NB4 (cell line): Measurements from ENCODE around the gene RNF175.

Experiments used
- MAX ChIP-seq: IDR thresholded peaks from 2 replicates; pipeline ENCODE4 v1.6.1; 2011; ENCODE audit warnings: low read depth, low read length
- MYC ChIP-seq: IDR thresholded peaks from 2 replicates; pipeline ENCODE4 v1.6.1; 2011; ENCODE audit warnings: low read depth, low read length
- POLR2A ChIP-seq: IDR thresholded peaks from 2 replicates; pipeline ENCODE4 v1.6.1; 2011; ENCODE audit warnings: mild to moderate bottlenecking; ENCODE audit not compliant: insufficient read length; ENCODE audit errors: extremely low read depth
- TF ChIP-seq, protein P1 (sequence below): IDR thresholded peaks from one replicate; pipeline ENCODE4 v1.5.1; 2012; ENCODE audit warnings: low read depth, low read length

- TF ChIP-seq, protein P1, sequence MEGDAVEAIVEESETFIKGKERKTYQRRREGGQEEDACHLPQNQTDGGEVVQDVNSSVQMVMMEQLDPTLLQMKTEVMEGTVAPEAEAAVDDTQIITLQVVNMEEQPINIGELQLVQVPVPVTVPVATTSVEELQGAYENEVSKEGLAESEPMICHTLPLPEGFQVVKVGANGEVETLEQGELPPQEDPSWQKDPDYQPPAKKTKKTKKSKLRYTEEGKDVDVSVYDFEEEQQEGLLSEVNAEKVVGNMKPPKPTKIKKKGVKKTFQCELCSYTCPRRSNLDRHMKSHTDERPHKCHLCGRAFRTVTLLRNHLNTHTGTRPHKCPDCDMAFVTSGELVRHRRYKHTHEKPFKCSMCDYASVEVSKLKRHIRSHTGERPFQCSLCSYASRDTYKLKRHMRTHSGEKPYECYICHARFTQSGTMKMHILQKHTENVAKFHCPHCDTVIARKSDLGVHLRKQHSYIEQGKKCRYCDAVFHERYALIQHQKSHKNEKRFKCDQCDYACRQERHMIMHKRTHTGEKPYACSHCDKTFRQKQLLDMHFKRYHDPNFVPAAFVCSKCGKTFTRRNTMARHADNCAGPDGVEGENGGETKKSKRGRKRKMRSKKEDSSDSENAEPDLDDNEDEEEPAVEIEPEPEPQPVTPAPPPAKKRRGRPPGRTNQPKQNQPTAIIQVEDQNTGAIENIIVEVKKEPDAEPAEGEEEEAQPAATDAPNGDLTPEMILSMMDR, result no peak
- no peak for TF ChIP-seq MAX
- no peak for TF ChIP-seq POLR2A
- no peak for TF ChIP-seq MYC
Measured at GRCh38 chr4:153724606-153725005, 35.2 kb downstream of the RNF175 start.
